Panc1 (cell line): Measurements from ENCODE around the gene GOLT1B.

Source experiments
- POLR2AphosphoS5 ChIP-seq: IDR thresholded peaks from 2 replicates; pipeline ENCODE4 v1.6.1; 2012; ENCODE audit warnings: mild to moderate bottlenecking, low read depth, low read length, moderate library complexity
- SIN3A ChIP-seq: IDR thresholded peaks from 2 replicates; pipeline ENCODE4 v1.6.1; 2012; ENCODE audit warnings: low read depth, mild to moderate bottlenecking, low read length, moderate library complexity, borderline replicate concordance; ENCODE audit not compliant: insufficient read depth
- TF ChIP-seq, protein P1 (sequence below), 2 experiments: IDR thresholded peaks; 2 replicates each; pipeline ENCODE4 v1.6.1; 2011 to 2012; ENCODE audit warnings: low read depth in 2 of 2, control low read depth in 1 of 2, low read length in 1 of 2, mild to moderate bottlenecking in 1 of 2, moderate library complexity in 1 of 2; ENCODE audit not compliant: insufficient read depth in 1 of 2
- TF ChIP-seq, protein P2 (sequence below): fragments of 450-650 bp; IDR thresholded peaks from 2 replicates; pipeline ENCODE4 v1.5.1; 2017; ENCODE audit warnings: mild to moderate bottlenecking

GRCh38 chr12:21541773-21542172, 40.2 kb downstream of the GOLT1B start:
- no peak for TF ChIP-seq POLR2AphosphoS5
- TF ChIP-seq, protein P1, sequence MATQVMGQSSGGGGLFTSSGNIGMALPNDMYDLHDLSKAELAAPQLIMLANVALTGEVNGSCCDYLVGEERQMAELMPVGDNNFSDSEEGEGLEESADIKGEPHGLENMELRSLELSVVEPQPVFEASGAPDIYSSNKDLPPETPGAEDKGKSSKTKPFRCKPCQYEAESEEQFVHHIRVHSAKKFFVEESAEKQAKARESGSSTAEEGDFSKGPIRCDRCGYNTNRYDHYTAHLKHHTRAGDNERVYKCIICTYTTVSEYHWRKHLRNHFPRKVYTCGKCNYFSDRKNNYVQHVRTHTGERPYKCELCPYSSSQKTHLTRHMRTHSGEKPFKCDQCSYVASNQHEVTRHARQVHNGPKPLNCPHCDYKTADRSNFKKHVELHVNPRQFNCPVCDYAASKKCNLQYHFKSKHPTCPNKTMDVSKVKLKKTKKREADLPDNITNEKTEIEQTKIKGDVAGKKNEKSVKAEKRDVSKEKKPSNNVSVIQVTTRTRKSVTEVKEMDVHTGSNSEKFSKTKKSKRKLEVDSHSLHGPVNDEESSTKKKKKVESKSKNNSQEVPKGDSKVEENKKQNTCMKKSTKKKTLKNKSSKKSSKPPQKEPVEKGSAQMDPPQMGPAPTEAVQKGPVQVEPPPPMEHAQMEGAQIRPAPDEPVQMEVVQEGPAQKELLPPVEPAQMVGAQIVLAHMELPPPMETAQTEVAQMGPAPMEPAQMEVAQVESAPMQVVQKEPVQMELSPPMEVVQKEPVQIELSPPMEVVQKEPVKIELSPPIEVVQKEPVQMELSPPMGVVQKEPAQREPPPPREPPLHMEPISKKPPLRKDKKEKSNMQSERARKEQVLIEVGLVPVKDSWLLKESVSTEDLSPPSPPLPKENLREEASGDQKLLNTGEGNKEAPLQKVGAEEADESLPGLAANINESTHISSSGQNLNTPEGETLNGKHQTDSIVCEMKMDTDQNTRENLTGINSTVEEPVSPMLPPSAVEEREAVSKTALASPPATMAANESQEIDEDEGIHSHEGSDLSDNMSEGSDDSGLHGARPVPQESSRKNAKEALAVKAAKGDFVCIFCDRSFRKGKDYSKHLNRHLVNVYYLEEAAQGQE (IDR thresholded peaks at IDR 0.05; ENCODE audit: insufficient read depth in 1 of 2, low read depth in 2 of 2, low read length in 1 of 2), result no peak
- TF ChIP-seq, protein P2, sequence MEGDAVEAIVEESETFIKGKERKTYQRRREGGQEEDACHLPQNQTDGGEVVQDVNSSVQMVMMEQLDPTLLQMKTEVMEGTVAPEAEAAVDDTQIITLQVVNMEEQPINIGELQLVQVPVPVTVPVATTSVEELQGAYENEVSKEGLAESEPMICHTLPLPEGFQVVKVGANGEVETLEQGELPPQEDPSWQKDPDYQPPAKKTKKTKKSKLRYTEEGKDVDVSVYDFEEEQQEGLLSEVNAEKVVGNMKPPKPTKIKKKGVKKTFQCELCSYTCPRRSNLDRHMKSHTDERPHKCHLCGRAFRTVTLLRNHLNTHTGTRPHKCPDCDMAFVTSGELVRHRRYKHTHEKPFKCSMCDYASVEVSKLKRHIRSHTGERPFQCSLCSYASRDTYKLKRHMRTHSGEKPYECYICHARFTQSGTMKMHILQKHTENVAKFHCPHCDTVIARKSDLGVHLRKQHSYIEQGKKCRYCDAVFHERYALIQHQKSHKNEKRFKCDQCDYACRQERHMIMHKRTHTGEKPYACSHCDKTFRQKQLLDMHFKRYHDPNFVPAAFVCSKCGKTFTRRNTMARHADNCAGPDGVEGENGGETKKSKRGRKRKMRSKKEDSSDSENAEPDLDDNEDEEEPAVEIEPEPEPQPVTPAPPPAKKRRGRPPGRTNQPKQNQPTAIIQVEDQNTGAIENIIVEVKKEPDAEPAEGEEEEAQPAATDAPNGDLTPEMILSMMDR, result no peak
- no peak for TF ChIP-seq SIN3A
